Upper lobe of right lung (tissue), 1 donor: ENCODE data around the gene ANXA1. TPM values are rescaled to one million over a fixed set of nuclear protein-coding genes. Genes with fewer than 3 reads are reported as not detected.

Experiments
- ATAC-seq: fragments of 200-7000 bp; cut with Tn5 transposase; one replicate; pipeline ENCODE4 v1.9.1; 2020; ENCODE audit warnings: mild to moderate bottlenecking, moderate library complexity
- DNase-seq: peaks from one replicate; pipeline ENCODE4 v3.0.0-alpha.2; 2020
- H3K27ac ChIP-seq: fragments of 200-600 bp; one replicate; pipeline ENCODE4 v1.8.0; 2022
- H3K27me3 ChIP-seq: fragments of 200-600 bp; one replicate; pipeline ENCODE4 v1.8.0; 2022; ENCODE audit warnings: mild to moderate bottlenecking
- H3K36me3 ChIP-seq: fragments of 200-600 bp; one replicate; pipeline ENCODE4 v1.8.0; 2022
- H3K4me1 ChIP-seq: fragments of 200-600 bp; one replicate; pipeline ENCODE4 v1.8.0; 2022
- H3K4me3 ChIP-seq: fragments of 200-600 bp; one replicate; pipeline ENCODE4 v1.8.0; 2022; ENCODE audit warnings: mild to moderate bottlenecking
- H3K9me3 ChIP-seq: fragments of 200-600 bp; one replicate; pipeline ENCODE4 v1.8.0; 2022
- CTCF ChIP-seq: fragments of 200-600 bp; IDR thresholded peaks from one replicate; pipeline ENCODE4 v1.8.0; 2022; ENCODE audit warnings: antibody characterized with exemption
- intact Hi-C: fragments of 100-400 bp; cut with DNase I; formaldehyde crosslinking; loops from one replicate; pipeline ENCODE4 v1.11.0; 2022
- total RNA-seq: library from RNA; stranded (reverse); fragmentation: NEBNext Ultra II Directional; extraction: Animal tissue kit (Norgen Biotek cat#: 25700); gene quantifications from one replicate; pipeline ENCODE4 v1.2.1, GENCODE V29; 2021
- donor health status: DM: no; HTN: yes; CAD: no; lungs with severe emphysema.

Gene ANXA1
- total RNA-seq, 1 donor from 2014 or later: 314 TPM

GRCh38 chr9:73210886-73211666 is 59.4 kb downstream of the ANXA1 start:
- Histone ChIP-seq H3K27me3 (no peaks in the 10 kb centered on the region), H3K4me3 (no peak overlapping the region), H3K4me1 (no peaks in the 10 kb centered on the region), H3K9me3 (no peaks in the 10 kb centered on the region), H3K36me3 (no peaks in the 10 kb centered on the region), H3K27ac (no peak overlapping the region)
- no peak for DNase-seq
- no peak for TF ChIP-seq CTCF
- ATAC-seq: no peak
- intact Hi-C loops: no loop called here

- ATAC-seq: no peak
- DNase-seq: no peak
- no peaks in the 10 kb centered on the region for H3K36me3 ChIP-seq
- H3K9me3 ChIP-seq: no peaks in the 10 kb centered on the region
- no peak overlapping the region for H3K4me3 ChIP-seq
- no peaks in the 10 kb centered on the region for H3K27me3 ChIP-seq
- H3K4me1 ChIP-seq: no peaks in the 10 kb centered on the region
- no peak overlapping the region for H3K27ac ChIP-seq
- intact Hi-C loops: no loop called here
- no peak for TF ChIP-seq CTCF
These were observed 61.6 kb downstream of the ANXA1 start for GRCh38 chr9:73213300-73213699.

- ATAC-seq (no peak), DNase-seq (no peak)
- Histone ChIP-seq H3K27me3 (no peaks in the 10 kb centered on the region), H3K4me3 (no peak overlapping the region), H3K9me3 (no peaks in the 10 kb centered on the region), H3K27ac (no peak overlapping the region), H3K36me3 (no peaks in the 10 kb centered on the region), H3K4me1 (no peaks in the 10 kb centered on the region)
- TF ChIP-seq CTCF: no peak
- intact Hi-C loops: no loop called here
These were observed 63.6 kb downstream of the ANXA1 start for GRCh38 chr9:73215249-73215648.

GRCh38 chr9:73216100-73216499 is 64.4 kb downstream of the ANXA1 start:
- Histone ChIP-seq H3K36me3 (no peaks in the 10 kb centered on the region), H3K4me1 (no peaks in the 10 kb centered on the region), H3K27ac (no peak overlapping the region), H3K9me3 (no peaks in the 10 kb centered on the region), H3K27me3 (no peaks in the 10 kb centered on the region), H3K4me3 (no peak overlapping the region)
- ATAC-seq: no peak
- TF ChIP-seq CTCF: no peak
- intact Hi-C loops: no loop called here
- no peak for DNase-seq

Other genes with a start within 250 kb of the ANXA1 start
- gene ALDH1A1, start 198.8 kb upstream of the ANXA1 start, total RNA-seq: 212 TPM